HG03520 (cell line): Measurements from ENCODE around the gene PLCL2.

Experiments
- ATAC-seq: cut with Tn5 transposase; IDR thresholded peaks from one replicate; pipeline ENCODE4 v1.9.1; 2021; ENCODE audit warnings: mild to moderate bottlenecking, moderate library complexity; ENCODE audit not compliant: unreplicated experiment

The PLCL2 gene

DNA sequence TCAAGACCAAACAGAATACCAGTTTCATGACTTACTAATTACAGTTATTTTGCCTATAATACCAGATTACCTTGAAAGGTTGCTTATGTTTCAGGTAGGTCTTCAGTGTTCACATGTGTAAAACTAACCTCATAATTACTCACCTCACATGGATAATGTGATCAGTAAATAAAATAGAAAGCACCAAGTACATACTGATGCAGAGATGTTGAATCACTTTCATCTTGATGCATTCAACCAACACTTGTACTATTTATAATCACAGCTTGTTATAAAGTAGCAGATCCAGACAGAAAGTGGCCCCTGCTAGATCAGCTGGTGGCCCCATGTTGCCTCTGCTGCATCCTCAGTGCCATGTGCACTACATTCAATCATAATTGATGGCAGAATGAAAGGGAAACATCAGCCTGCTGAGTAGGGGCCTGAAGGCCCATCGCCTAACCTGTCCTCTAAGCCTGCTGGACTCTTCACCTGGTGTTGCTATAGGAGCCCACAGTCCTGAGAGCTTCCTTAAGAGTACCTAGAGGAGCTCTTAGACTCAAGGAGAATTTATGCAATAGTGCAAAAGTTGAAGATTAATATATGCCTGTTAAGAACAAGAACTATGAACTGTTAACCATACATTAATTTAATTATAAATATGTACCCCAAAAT, 154.3 kb downstream of the PLCL2 start:
- ATAC-seq = no peak

DNA sequence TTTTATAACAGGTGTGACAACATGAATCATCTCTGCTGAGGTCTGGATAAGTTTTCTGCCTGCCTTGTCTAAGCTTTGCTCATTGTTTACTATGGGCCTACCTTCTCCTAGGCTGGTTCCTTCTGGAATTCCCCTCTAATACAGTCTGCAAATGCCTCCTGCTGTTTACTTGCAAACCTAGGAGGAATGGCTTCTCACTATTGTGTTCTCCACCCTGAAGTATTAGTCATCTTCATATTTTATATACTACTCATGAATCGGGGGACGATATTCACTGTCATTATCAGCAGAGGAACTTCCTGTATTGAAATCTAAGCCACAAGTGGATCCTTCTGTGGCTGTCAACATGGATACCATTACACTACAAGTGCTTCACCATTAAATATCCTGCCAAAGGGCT, 154.8 kb downstream of the PLCL2 start:
- no peak for ATAC-seq

DNA sequence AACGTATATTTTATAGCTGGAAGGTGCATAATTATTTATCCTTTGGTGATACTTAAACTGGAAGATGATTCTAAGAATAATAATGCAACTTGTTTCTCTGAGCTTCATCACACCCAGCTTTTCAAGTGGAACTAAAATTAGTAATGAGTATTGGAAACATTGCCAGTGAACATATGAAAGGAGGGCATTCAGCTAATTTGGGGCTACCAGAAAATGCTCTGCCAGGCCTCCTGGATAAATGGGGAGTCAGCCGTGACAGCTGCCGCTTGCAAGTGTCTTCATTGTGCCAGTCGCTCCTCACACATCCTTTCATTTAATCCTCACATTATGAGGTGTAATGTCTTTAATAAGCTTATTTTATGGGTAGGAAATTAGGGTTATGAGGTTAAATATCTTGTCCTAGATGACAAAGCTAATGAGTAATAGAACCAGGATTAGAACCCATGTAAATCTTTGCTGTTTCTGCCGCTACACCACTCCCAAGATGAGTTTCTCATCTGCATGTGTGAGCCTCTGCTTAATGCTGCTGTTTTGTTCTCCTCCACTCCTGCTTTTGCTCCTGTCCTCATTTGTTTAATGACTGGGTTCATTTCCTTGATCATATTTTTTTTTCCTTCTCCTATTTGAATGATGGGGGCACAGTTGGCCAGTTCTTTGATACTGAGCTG, 155.7 kb downstream of the PLCL2 start:
- no peak for ATAC-seq

DNA sequence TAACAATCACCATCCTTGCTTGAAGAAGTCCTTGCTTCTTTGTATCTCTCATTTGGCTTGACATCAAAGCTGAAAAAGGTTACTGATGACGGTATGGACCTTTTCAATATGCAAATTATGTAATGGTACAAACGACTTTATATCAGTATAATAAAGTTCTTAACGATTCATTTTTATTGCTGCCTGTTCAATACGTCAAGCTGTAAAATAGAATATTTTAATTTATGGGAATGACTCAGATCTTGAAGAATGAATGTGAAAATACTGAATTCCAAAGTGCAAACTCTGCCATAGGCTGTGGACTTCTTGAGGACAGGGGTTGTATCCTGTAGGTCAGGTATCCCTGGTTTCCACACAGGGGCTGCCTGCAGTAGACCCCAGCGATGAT, 156.2 kb downstream of the PLCL2 start:
- ATAC-seq = no peak

DNA sequence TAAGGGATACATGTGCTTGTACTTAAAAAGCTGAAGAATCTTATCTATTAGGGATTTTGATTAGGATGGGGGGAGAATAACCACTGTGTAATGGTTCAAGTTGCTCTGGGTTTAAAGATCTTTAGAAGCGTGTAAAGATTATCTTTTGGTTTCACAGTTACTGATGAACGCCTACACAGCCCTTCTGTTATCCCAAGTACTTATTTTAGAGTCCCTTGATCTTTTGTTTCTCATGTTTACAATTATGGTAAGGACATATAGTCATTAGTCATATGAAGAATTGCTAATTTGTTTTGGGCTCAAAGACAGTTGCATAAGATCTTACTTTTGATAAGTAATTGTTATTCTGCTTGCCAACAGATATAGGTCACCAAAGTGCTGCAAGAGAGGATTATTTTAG, 160.1 kb downstream of the PLCL2 start:
- peak; percentile 88 for ATAC-seq

DNA sequence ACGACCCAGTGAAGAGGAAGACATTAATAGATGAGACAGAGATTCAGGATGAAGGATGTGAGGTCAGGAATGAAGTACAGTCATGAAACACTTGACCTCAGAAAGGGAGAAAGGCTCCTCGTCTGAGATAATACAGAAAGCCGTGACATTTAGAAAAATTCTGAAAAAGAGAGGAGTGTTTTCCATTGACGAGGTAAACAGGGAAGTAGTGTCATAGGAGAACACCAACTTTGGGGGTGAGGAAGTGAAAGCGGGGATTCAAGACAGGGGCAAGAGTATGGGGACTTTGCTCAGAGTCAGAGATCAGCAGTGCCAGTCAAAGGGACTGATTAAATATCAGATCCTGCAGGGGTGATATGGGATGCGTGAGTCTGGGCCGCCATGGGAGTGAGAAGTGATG, 160.9 kb downstream of the PLCL2 start:
- no peak for ATAC-seq

DNA sequence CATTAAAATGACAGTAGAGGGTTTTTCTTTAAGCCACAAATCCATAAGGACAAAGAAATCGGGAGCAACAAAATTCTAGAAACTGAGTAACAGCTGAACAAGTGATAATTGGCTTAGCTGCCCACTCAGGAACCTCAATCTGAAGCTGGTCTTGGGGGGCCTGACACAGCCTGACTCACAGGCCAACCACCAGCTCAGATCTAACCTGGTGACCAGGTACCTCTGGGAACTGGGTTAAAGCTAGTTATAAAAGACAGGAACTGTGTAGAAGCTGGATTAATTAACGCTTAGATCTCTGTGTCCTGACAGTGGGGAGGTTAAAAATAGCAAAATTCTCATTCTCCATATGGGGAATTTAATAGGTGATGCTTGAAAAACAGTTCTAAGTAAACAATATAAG, 161.9 kb downstream of the PLCL2 start:
- ATAC-seq = no peak

DNA sequence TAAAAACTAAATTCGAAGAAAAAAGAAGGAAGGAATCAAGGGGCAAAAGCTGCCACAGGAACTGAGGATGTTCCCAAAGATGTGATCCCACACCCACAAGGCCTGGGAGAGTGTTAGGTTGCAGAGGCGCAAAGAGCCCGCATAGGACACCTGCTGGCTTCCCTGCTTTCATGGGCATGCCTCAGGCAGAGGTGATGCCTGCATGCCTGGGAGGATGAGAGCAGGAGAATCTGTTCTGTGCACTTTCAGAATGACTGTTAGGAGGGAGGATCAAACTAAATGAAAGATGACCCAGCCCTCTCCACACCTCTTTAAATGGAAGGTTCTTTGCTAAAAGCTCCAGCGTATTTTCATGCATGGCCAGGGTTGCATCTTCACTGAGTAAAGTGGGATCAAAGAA, 162.4 kb downstream of the PLCL2 start:
- ATAC-seq = no peak

GRCh38 chr3:17047894-17048293, 163.1 kb downstream of the PLCL2 start:
- ATAC-seq = no peak

DNA sequence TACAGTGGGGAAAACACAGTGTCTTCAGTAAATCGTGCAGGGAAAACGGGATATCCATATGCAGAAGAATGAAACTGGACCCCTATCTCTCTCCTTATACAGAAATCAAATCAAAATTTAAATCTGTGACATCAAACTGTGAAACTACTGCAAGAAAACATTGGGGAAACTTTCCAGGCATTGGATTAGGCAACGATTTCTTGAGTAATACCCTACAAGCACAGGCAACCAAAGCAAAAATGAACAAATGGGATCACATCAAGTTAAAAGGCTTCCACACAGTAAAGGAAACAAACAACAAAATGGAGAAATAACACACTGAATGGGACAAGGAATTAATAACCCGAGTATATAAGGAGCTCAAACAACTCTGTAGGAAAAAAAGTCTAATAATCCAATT, 165.3 kb downstream of the PLCL2 start:
- no peak for ATAC-seq

- ATAC-seq = no peak
These were observed 165.8 kb downstream of the PLCL2 start for GRCh38 chr3:17050506-17050905.

DNA sequence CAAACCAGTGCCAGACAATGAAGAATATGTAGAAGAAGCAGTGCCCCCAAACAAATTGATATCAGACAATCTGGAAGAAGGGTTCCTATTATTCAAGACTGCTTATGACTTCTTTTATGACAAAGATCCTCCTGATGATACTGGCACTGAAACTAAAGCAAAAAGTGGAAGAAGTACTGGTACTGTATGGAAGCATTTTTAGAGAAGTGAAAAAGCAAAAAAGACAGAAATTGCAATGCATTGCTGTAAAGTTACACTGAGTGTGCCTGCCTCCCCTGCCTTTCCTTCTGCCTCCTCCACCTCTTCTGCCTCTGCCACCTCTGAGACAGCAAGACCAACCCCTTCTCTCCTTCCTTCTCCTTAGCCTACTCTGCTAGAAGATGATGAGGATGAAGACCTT, 167.6 kb downstream of the PLCL2 start:
- peak; percentile 75 for ATAC-seq

DNA sequence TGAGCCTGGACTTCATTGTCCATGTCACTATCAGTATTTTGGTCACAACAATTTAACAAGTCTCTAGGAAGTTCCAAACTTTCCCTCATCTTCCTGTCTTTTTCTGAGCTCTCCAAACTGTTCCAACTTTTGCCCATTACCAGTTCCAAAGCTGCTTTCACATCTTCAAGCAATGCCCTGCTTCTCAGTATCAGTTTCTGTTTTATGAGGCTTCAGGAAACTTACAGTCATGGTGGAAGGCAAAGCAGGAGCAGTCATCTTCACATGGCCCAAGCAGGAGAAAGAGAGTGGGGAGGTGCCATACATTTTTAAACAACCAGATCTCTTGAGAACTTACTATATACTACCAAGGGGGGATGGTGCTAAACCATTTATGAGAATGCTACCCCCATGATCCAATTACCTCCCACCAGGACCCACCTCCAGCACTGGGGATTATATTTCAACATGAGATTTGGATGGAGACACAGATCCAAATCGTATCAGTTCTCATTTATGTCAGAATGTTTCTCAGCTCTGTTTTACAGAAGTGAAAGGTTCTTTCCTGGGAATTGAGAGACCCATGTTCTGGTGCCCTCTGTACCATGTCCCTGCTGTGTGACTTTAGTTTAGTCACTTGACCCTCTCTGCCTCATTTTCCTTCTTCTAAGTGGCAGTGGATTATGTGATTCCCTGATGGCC, 169.7 kb downstream of the PLCL2 start:
- no peak for ATAC-seq

- ATAC-seq = no peak
These were observed 170.2 kb downstream of the PLCL2 start for GRCh38 chr3:17054982-17055343.

DNA sequence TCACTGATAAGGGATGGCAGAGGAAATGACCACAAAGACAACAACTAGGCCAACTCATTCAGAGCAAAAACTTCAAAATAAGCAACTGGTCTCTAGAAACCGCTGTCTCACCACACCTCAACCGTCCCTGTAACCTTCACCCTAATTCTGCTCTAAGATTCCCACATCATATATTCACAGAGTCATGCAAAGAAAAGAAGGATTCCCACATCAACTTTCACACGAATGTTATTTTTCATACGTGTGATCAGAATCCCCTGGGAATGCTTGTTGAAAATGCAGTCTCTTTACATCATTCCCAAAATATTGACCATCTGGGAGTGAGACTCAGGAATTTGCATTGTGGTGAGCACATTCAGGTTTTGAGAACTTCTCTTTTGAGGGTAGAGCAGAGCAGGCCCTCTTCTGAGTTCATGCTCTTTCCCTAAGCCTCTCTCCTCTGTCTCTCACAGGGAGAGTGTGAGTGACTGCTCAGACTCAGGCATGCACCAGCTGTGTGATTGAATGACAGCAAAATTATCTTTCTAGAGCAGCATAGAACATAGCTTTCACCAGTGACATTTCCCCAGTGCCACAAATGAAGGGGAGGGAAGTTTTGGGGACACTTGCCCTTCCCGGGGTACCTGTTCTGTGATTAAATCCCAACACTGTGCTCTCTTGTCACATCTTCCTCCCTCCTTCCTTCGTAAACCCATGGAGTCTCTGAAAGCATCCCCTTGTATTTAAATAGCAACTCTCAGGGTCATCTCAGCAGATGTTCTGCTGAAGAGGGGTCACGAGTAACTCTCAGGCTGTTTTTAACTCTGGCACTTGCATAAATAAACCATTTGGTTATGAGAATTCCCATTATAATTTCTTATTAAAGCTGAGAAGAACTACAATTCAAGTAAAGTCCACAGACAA, 170.9 kb downstream of the PLCL2 start:
- peak; percentile 50 for ATAC-seq

DNA sequence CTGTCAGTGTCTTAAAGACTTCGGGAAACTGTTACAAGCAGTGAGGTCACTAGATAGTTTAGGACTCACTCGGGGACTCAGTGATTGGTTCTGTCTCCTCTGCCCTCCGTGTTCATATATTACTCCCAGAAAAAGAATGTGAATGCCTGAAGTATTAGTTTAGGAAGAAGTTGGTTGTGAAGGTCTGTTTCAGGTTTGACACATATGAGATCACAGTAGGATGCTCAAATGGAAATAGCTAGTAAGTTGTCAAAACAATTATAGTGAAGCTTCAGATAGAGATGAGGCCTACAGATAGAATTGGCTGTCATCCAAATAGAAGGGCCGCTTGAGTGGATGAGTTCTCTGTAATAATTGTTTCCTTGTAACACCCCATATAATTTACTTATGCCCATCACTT, 172.6 kb downstream of the PLCL2 start:
- no peak for ATAC-seq

DNA sequence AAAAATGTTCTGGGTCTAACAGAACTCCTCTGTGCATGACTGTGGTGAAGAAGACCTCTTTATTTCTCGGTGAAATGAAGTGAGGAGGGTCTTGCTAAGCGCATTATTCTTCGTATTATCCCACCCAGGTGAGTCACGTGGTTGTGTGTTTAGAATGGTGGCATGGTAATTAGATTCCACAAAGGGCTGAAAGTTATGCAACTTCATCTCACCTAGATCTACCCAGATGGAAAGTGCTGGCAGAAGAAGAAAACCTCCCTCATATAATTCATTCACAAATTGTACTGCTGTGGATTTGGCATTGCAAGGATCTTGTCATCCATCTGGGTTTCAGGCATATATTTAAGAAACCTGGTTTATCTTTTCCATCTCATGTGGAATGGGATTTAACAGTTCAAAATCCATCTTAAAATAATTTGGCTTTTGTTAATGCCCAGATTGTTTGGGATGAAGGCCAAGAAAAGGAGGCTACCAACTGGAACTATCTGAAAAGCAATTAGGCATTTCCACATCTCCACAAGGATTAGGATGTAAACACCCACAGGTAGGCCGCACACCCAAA, 175.3 kb downstream of the PLCL2 start:
- no peak for ATAC-seq

DNA sequence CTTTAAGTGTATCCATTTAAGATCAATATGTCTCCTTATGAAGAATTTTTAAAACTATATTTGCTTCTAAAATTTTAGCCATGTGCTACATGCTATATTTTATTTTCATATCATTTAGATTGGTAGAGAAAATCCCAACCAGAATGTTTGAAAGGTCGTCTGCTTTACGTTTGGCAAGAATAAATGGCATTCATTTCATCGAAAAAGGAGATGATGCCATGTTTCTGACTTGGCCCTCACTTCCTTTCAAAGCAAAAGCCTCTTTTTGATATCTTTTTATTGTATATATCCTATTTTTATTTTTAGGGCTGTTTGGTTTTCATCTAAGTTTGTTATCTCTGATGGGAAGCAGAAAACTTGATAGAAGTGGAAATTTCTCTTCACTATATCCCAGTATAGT, 176.2 kb downstream of the PLCL2 start:
- no peak for ATAC-seq

DNA sequence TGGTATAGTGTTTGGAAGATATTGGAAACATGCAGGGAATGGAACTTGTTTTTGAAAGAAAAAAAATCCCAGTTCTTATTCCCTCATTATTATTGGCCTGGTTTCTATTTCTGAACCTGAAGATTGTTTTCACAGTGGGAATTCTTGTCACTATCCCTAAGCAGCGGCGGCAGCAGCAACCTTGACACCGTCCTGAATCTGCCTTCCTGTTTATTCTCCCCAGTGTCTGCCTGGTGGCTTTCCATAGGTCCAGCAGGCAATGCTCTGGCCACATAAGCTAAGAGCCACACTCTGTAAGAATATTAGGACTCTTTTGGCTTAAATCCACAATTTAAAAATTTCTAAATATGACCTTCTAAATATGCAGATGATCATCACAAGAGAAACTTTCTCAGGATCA, 178.0 kb downstream of the PLCL2 start:
- no peak for ATAC-seq

- ATAC-seq = no peak
These were observed 178.8 kb downstream of the PLCL2 start for GRCh38 chr3:17063596-17063995.

DNA sequence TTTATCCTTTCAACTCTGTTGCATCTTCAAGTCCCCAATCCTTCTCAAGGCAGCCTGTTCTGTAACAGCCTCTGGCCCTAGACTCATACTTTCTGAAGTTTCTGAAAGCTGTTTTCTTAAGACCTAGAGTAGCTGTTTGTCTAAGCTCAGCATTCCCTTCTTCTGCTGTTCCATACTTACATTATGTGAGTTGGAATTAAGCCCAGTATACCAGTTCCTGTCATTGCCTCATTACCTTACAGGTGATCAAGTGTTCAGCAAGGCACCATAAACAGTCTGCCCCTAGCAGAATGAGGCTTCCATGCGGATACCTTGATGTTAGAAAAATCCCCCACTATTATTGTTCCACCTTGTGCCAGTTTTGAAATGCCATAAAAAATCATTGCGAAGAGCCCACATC, 180.6 kb downstream of the PLCL2 start:
- ATAC-seq = no peak
